Right ventricle myocardium inferior (tissue), 1 donor: Measurements from ENCODE around the gene NRF1. TPM values are rescaled to one million over a fixed set of nuclear protein-coding genes. Genes with fewer than 3 reads are reported as not detected.
"Not testable (repeated sequence)": the region's sequence is repeated elsewhere in the genome, so short reads cannot be mapped to it uniquely, and the experiment has no call there.

Experiments used
- ATAC-seq: fragments of 200-7000 bp; cut with Tn5 transposase; one replicate; pipeline ENCODE4 v1.9.1; 2020; ENCODE audit warnings: mild to moderate bottlenecking, moderate library complexity
- DNase-seq: peaks from one replicate; pipeline ENCODE4 v3.0.0; 2021; ENCODE audit errors: missing footprints
- intact Hi-C: fragments of 100-400 bp; cut with DNase I; formaldehyde crosslinking; loops from one replicate; pipeline ENCODE4 v1.11.0; 2022
- total RNA-seq: library from RNA; stranded (reverse); fragmentation: NEBNext Ultra II Directional; extraction: Animal tissue kit (Norgen Biotek cat#: 25700); gene quantifications from one replicate; pipeline ENCODE4 v1.2.1, GENCODE V29; 2021
- donor health status: DM: no; HTN: yes; CAD: no; lungs with severe emphysema.

The NRF1 gene
- total RNA-seq, 1 donor from 2014 or later = 7.8 TPM

GRCh38 chr7:129667551-129667950 is 56.0 kb downstream of the NRF1 start:
- intact Hi-C loops = no loop called here
- DNase-seq = no peak
- ATAC-seq = no peak

DNA sequence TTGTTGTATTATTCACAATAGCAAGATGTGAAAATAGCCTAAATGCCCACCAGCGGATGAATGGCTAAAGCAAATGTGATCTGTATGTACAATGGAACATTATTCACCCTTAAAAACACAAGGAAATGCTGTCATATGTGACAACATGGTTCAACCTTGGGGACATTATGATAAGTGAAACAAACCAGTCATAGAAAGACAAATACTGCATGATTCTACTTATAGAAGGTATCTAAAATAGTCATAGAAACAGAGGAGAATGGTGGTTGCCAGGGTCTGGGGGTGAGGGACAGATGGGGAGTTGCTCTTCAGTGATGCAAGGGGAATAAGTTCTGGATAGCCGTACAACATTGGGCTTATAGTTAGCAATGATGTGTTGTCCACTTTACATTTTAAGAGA is 58.4 kb downstream of the NRF1 start:
- DNase-seq (no peak), ATAC-seq (no peak)
- intact Hi-C loops = no loop called here

DNA sequence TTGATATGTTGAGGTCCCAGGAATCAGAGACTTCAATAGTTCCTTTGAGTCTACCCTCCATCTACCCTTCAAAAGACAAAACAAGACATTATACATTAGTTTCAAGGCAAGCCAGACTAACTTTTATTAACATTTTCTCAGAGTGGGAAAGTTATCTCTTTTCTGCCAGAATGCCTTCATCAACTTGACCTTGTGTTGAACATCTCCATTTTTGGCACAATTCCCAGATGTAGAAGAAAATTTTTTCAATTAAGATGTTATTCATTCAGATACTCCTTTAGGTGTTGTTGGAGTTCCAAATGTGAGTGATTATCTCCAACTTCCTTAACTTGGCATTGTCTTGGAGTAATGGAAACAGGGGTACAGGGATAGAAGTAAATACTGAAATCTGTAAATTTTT is 59.1 kb downstream of the NRF1 start:
- ATAC-seq (no peak), DNase-seq (no peak)
- intact Hi-C loops = no loop called here

DNA sequence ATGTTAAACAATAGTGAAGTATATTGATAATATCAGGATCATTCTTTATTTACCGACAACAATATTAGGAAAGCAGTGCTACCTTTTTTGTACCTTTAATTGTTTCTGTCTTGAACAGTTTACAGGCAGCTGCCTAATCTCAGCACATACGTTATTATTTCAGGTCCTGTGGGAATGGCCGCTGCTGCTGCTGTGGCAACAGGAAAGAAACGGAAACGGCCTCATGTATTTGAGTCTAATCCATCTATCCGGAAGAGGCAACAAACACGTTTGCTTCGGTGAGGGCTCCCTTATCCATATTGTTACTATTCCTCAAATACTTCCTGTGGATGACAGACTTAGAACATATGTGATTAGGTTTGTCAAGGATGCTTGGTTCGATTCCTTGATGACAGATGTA is 59.7 kb downstream of the NRF1 start:
- DNase-seq (no peak), ATAC-seq (no peak)
- intact Hi-C loops = no loop called here

- ATAC-seq, intact Hi-C loops, DNase-seq: not testable (repeated sequence)
Observed at GRCh38 chr7:129674475-129674874, 63.0 kb downstream of the NRF1 start.

- intact Hi-C loops = no loop called here
- ATAC-seq (no peak), DNase-seq (no peak)
Observed at GRCh38 chr7:129675521-129675920, 64.0 kb downstream of the NRF1 start.

GRCh38 chr7:129676017-129676897 is 64.7 kb downstream of the NRF1 start:
- ATAC-seq (no peak), DNase-seq (no peak)
- intact Hi-C loops = no loop called here

- no peak for ATAC-seq
- no peak for DNase-seq
- intact Hi-C loops = no loop called here
Observed at GRCh38 chr7:129677796-129678195, 66.3 kb downstream of the NRF1 start.

DNA sequence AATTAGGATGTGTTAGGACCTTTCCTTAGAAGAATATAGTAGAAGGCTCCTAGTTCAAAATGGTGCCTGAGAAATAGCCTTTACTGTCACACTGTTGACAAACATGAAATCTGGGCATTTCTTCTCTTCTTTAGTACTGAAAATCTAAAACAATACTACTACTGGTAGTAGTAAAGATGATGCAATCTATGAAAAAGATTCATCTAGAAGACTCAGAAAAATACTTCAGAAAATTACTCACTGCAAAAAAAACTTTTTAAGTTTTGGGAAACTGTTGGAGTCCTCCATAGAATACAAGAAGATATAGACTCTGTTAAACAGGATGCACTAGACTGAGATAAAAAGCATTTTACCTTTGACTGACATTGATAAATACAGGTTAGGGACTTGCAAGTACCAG is 67.1 kb downstream of the NRF1 start:
- intact Hi-C loops = no loop called here
- ATAC-seq = no peak
- no peak for DNase-seq

DNA sequence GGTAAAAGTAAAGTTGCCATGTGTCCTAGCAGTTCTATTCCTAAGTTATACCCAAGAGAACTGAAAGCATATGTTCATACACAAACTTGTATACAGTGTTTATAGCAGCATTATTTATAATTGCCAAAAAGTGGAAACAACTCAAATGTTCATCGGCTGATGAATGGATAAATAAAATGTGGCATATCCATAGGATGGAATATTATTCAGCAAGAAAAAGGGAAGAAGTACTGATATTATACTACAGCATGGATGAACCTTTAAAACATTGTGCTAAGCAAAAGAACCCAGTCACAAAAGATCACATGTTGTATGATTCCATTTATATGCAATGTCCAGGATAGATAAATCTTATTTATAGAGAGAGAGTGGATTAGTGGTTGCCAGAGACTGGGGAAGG is 68.9 kb downstream of the NRF1 start:
- ATAC-seq = no peak
- intact Hi-C loops = no loop called here
- DNase-seq = no peak

DNA sequence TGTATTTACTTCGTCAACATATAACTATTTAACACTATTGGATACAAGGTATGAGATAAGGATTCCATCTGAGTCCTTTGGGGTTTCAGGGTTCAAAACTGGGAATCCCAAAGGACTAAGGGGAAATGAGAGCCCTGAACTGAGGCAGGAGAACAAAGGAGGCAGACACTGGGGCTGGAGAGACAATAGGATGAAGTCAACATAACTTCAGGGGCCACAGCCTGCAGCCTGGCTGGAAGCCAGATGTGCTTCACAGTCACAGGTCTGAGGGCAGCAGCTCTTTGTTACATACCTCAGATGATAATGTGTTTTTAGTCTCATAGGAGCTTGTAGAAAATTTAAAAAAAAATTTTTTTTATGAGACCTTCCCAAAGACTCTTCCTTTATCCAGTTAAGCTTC is 73.3 kb downstream of the NRF1 start:
- DNase-seq = no peak
- intact Hi-C loops = no loop called here
- no peak for ATAC-seq

- no peak for DNase-seq
- no peak for ATAC-seq
- intact Hi-C loops = no loop called here
Observed at GRCh38 chr7:129686063-129686462, 74.5 kb downstream of the NRF1 start.

- DNase-seq = no peak
- no peak for ATAC-seq
- intact Hi-C loops = no loop called here
Observed at GRCh38 chr7:129688503-129689222, 77.1 kb downstream of the NRF1 start.

DNA sequence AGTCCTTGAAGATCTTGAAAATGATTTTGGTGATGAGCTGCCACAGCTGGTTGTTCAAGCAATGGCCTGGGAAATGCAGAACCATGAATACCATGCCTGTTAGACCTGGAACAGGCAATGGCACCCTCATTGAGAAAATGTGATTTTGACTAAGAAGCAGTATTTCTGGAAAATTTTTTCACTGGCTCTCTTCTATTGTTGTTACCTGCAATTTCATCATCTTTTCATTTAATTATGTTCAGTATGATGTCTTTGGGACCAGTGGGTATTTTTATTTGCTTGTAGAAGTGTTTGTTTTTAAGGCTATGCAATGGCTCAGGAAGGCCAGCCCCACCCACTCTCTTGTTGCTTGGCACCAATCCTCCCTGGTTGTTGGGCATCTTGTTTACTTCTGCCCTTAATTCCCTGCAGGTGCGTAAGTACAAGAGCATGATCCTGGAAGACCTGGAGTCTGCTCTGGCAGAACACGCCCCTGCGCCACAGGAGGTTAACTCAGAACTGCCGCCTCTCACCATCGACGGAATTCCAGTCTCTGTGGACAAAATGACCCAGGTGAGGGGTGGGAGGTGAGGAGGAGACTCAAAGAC is 78.6 kb downstream of the NRF1 start:
- ATAC-seq = no peak
- intact Hi-C loops = no loop called here
- DNase-seq = no peak

GRCh38 chr7:129690701-129691100 is 79.2 kb downstream of the NRF1 start:
- ATAC-seq (no peak), DNase-seq (no peak)
- intact Hi-C loops = no loop called here

- DNase-seq (no peak), ATAC-seq (no peak)
- intact Hi-C loops = no loop called here
Observed at GRCh38 chr7:129698516-129699418, 87.2 kb downstream of the NRF1 start.

GRCh38 chr7:129702316-129702715 is 90.8 kb downstream of the NRF1 start:
- intact Hi-C loops = no loop called here
- DNase-seq (no peak), ATAC-seq (no peak)

- ATAC-seq = no peak
- DNase-seq = no peak
- intact Hi-C loops = no loop called here
Observed at GRCh38 chr7:129702761-129703338, 91.3 kb downstream of the NRF1 start.

DNA sequence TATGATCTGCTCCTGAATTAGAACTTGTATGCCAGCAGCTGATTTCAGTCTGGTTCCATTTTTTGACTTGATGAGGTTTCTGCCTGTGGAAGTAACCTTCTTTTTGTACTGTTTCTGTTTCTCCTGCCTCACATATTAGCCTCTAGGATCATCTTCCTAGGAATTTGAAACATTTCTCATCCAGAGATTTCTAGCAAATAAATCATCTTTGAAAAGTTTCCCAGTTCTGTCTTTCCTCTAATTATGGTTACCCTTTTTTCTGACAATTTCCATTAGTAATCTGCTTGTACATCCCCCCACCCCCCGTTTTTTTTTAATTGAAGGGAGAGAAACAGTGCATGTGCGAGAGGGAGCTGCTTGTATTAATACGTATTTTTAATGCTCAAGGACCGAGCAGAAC is 92.2 kb downstream of the NRF1 start:
- intact Hi-C loops = no loop called here
- no peak for ATAC-seq
- no peak for DNase-seq
